Sigmoid colon (tissue), 7 donors: ENCODE measurements around the gene CCDC169. TPM values are rescaled to one million over a fixed set of nuclear protein-coding genes. Genes with fewer than 3 reads are reported as not detected.
"Not testable (repeated sequence)": the region's sequence is repeated elsewhere in the genome, so short reads cannot be mapped to it uniquely, and the experiment has no call there.

Source experiments
- DNase-seq: peaks from one replicate; pipeline ENCODE4 v3.0.0-alpha.2; 2019
- H3K27ac ChIP-seq, 4 donors: fragments of 200-600 bp; sonication (generic); one replicate each; pipeline ENCODE4 v1.5.1; 2016 to 2019; ENCODE audit warnings: mild to moderate bottlenecking in 1 of 4
- H3K27me3 ChIP-seq, 3 donors: fragments of 200-600 bp; sonication (generic); one replicate each; pipeline ENCODE4 v1.5.1; 2019; ENCODE audit warnings: mild to moderate bottlenecking in 1 of 3
- H3K36me3 ChIP-seq, 4 donors: fragments of 200-600 bp; sonication (generic); one replicate each; pipeline ENCODE4 v1.5.1; 2016 to 2019
- H3K4me1 ChIP-seq, 4 donors: fragments of 200-600 bp; sonication (generic); one replicate each; pipeline ENCODE4 v1.5.1; 2017 to 2019
- H3K4me3 ChIP-seq, 4 donors: fragments of 200-600 bp; sonication (generic); one replicate each; pipeline ENCODE4 v1.5.1; 2017 to 2019; ENCODE audit warnings: mild to moderate bottlenecking in 2 of 4, moderate library complexity in 1 of 4
- H3K9me3 ChIP-seq, 4 donors: fragments of 200-600 bp in 3 of 4; sonication (generic) in 3 of 4; one replicate each; pipeline versions ENCODE4 v1.5.1 to v1.6.1; 2013 to 2019
- EP300 ChIP-seq, 4 donors: sonication (generic); formaldehyde crosslinking; IDR thresholded peaks; one replicate each; pipeline ENCODE4 v1.6.1; 2017; ENCODE audit warnings: antibody characterized with exemption in 4 of 4
- POLR2A ChIP-seq, 2 donors: fragments of 450-650 bp; IDR thresholded peaks; one replicate each; pipeline ENCODE4 v1.6.1; 2016; ENCODE audit warnings: antibody characterized with exemption in 2 of 2, mild to moderate bottlenecking in 2 of 2, moderate library complexity in 2 of 2
- POLR2AphosphoS5 ChIP-seq, 4 donors: sonication (generic); formaldehyde crosslinking; IDR thresholded peaks; one replicate each; pipeline ENCODE4 v1.6.1; 2017; ENCODE audit warnings: antibody characterized with exemption in 4 of 4
- WGBS, 2 donors: extraction: QIAGEN DNeasy Blood & Tissue Kit; methylation state at CpG; one replicate each; pipeline ENCODE4 v1.1.7; 2013; 5-methylcytosine and 5-hydroxymethylcytosine counted together
- intact Hi-C: fragments of 100-400 bp; cut with DNase I; formaldehyde crosslinking; loops from one replicate; pipeline ENCODE4 v1.15.1; 2023
- polyA plus RNA-seq, 3 donors: library from polyadenylated mRNA; stranded (reverse); fragments of 200-250 nt; gene quantifications; one replicate each; pipeline ENCODE4 v1.2.3, GENCODE V29; 2013
- total RNA-seq, 4 donors: library from RNA; depleted of rRNA; stranded (reverse); fragments of >200 nt; gene quantifications; one replicate each; pipeline ENCODE4 v1.1.0, GENCODE V29; 2016
- TF ChIP-seq, protein P1 (sequence below), 4 experiments: fragments of 450-650 bp in 3 of 4; fragments of 200-600 bp in 1 of 4; IDR thresholded peaks; one replicate each; pipeline ENCODE4 v1.5.1; 2016 to 2019; ENCODE audit warnings: antibody characterized with exemption in 4 of 4, mild to moderate bottlenecking in 3 of 4, moderate library complexity in 2 of 4
- donor health status: healthy with polysubstance abuse.
- donor health status: Bipolar disorder and iron deficiency.
- donor health status: healthy.

Gene CCDC169
- total and polyA plus RNA-seq, 7 donors, result 0.42 to 12.5 (median 3.0) TPM; not detected in 2

GRCh38 chr13:36339600-36340155, 42.1 kb upstream of the CCDC169 start:
- DNase-seq, result no peak
- intact Hi-C loops, result no loop called here
- H3K36me3 ChIP-seq, result peaks cover 0 to 8% (median 4%) of the 10 kb centered on the region in 4 donors
- H3K27ac ChIP-seq, result no peak overlapping the region
- H3K9me3 ChIP-seq, result no peaks in the 10 kb centered on the region
- WGBS, 2 donors, result 90 to 92% methylated on average over 4 of the region's 4 CpGs
- H3K4me3 ChIP-seq, result no peak overlapping the region
- H3K27me3 ChIP-seq, result no peaks in the 10 kb centered on the region
- H3K4me1 ChIP-seq, result peaks cover 0 to 68% (median 37%) of the 10 kb centered on the region in 4 donors
- TF ChIP-seq, protein P1, sequence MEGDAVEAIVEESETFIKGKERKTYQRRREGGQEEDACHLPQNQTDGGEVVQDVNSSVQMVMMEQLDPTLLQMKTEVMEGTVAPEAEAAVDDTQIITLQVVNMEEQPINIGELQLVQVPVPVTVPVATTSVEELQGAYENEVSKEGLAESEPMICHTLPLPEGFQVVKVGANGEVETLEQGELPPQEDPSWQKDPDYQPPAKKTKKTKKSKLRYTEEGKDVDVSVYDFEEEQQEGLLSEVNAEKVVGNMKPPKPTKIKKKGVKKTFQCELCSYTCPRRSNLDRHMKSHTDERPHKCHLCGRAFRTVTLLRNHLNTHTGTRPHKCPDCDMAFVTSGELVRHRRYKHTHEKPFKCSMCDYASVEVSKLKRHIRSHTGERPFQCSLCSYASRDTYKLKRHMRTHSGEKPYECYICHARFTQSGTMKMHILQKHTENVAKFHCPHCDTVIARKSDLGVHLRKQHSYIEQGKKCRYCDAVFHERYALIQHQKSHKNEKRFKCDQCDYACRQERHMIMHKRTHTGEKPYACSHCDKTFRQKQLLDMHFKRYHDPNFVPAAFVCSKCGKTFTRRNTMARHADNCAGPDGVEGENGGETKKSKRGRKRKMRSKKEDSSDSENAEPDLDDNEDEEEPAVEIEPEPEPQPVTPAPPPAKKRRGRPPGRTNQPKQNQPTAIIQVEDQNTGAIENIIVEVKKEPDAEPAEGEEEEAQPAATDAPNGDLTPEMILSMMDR (IDR thresholded peaks at IDR 0.05), result no peak
- TF ChIP-seq POLR2A (IDR thresholded peaks at IDR 0.05) (no peak), POLR2AphosphoS5 (IDR thresholded peaks at IDR 0.05) (no peak), EP300 (IDR thresholded peaks at IDR 0.05) (no peak)

DNA sequence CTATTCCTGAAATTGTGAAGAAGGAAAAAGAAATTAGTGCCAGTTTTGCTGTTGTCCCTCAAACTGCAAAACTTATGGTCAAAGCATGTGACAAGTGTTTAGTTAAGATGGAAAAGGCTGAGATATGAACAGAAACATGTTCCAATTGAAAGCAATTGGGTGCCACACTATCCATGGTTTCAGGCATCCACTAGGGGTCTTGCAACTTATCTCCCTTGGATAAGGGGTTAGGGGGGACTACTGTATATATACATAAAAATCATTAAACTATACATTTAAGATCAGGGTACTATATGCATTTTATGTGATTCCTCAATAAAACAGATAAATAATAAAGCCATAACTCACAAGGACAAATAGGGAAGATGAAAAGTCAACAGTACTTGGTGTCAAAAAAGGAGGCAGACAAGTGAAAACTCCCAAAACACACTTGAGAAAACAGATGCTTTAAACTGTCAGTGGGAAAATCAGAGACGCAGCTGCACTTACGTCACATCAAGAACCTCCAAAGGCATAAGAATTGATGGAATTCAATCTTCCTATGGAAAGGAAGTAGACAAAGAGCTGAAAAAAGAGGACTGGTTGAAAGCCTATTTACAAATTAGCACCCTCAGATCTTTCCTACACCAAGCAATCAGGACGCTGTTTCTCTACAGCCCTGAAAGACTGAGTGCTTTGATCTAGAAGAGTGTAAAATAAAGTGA, 40.5 kb upstream of the CCDC169 start:
- Histone ChIP-seq H3K9me3 (no peaks in the 10 kb centered on the region), H3K36me3 (peaks cover 0 to 8% (median 4%) of the 10 kb centered on the region in 4 donors), H3K4me3 (no peak overlapping the region), H3K4me1 (peaks cover 0 to 68% (median 29%) of the 10 kb centered on the region in 4 donors), H3K27ac (no peak overlapping the region), H3K27me3 (no peaks in the 10 kb centered on the region)
- TF ChIP-seq EP300 (IDR thresholded peaks at IDR 0.05) (no peak), POLR2AphosphoS5 (IDR thresholded peaks at IDR 0.05) (no peak), POLR2A (IDR thresholded peaks at IDR 0.05) (no peak)
- TF ChIP-seq, protein P1 (IDR thresholded peaks at IDR 0.05), result no peak
- intact Hi-C loops, result no loop called here
- 82% methylated on average over 3 of the region's 3 CpGs for WGBS, 2 donors
- no peak for DNase-seq

DNA sequence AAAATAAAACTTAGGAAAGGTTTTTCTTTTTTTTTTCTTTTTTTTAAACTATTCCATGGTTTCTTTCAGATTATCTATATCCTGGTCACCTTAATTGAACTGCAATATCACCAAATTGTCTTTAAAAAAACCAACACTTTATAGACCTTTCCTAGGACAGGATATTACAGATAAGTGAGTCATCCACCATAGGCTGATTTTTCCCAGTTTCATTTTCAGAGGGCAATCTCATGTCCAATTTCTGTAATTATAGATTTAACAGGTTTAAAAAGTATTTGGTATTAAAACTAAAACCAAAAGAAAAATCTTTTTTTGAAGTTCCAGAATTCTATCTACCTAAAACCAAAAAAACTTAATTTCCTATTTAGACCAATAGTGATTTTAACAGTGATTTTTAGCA, 35.4 kb upstream of the CCDC169 start:
- no peak for DNase-seq
- TF ChIP-seq, protein P1 (IDR thresholded peaks at IDR 0.05), result no peak
- TF ChIP-seq POLR2AphosphoS5 (IDR thresholded peaks at IDR 0.05) (no peak), POLR2A (IDR thresholded peaks at IDR 0.05) (no peak), EP300 (IDR thresholded peaks at IDR 0.05) (no peak)
- H3K9me3 ChIP-seq, result no peaks in the 10 kb centered on the region
- intact Hi-C loops, result no loop called here
- H3K27me3 ChIP-seq, result no peaks in the 10 kb centered on the region
- no peak overlapping the region for H3K4me3 ChIP-seq
- H3K36me3 ChIP-seq, result peaks cover 0 to 42% (median 11%) of the 10 kb centered on the region in 4 donors
- H3K27ac ChIP-seq, result no peak overlapping the region
- H3K4me1 ChIP-seq, result peaks cover 0 to 66% (median 32%) of the 10 kb centered on the region in 4 donors

- intact Hi-C loops, H3K9me3 ChIP-seq, H3K27me3 ChIP-seq, DNase-seq, H3K4me3 ChIP-seq, H3K27ac ChIP-seq: not testable (repeated sequence)
- peaks cover 0 to 66% (median 32%) of the 10 kb centered on the region in 4 donors for H3K4me1 ChIP-seq
- H3K36me3 ChIP-seq, result peaks cover 0 to 49% (median 14%) of the 10 kb centered on the region in 4 donors
Observed at GRCh38 chr13:36332255-36332654, 34.6 kb upstream of the CCDC169 start.

DNA sequence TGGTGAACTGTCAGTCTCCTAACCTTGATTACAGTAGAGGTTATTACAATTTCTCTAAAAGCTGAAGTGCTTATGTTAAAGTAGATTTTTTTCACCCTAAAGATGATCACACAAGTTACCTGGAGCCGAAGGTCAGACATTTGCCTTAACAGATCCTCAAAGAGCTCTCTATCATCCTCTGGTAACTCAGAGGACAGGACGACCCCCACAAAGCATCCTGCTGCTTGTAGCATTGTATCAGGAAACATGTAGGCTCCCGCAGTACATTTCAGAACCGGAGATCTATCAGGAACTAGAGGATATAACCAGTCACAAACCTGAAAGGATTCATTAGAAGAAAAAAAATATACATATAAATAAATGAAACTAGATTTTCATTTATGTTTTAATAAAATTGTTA, 33.7 kb upstream of the CCDC169 start:
- Histone ChIP-seq H3K4me1 (peaks cover 0 to 60% (median 28%) of the 10 kb centered on the region in 4 donors), H3K4me3 (no peak overlapping the region), H3K9me3 (no peaks in the 10 kb centered on the region), H3K27me3 (no peaks in the 10 kb centered on the region), H3K36me3 (peaks cover 0 to 59% (median 16%) of the 10 kb centered on the region in 4 donors), H3K27ac (no peak overlapping the region)
- TF ChIP-seq EP300 (IDR thresholded peaks at IDR 0.05), result no peak
- TF ChIP-seq POLR2AphosphoS5 (IDR thresholded peaks at IDR 0.05), result no peak
- TF ChIP-seq POLR2A (IDR thresholded peaks at IDR 0.05), result no peak
- TF ChIP-seq, protein P1 (IDR thresholded peaks at IDR 0.05), result no peak
- WGBS, 2 donors, result 87 to 88% methylated on average over 4 of the region's 4 CpGs
- intact Hi-C loops, result no loop called here
- no peak for DNase-seq
